Astrocyte (in vitro differentiated cells and primary cell): ENCODE results near the gene TMEM238L.

Experiments used
- EZH2 ChIP-seq: IDR thresholded peaks from 2 replicates; pipeline ENCODE4 v1.6.1; 2012; ENCODE audit warnings: mild to moderate bottlenecking, low read length, inconsistent platforms; ENCODE audit not compliant: insufficient read depth
- TF ChIP-seq, protein P1 (sequence below): IDR thresholded peaks from 2 replicates; pipeline ENCODE4 v1.5.1; 2011; ENCODE audit warnings: low read depth, mild to moderate bottlenecking, inconsistent platforms, low read length, moderate library complexity; ENCODE audit not compliant: insufficient read depth

DNA sequence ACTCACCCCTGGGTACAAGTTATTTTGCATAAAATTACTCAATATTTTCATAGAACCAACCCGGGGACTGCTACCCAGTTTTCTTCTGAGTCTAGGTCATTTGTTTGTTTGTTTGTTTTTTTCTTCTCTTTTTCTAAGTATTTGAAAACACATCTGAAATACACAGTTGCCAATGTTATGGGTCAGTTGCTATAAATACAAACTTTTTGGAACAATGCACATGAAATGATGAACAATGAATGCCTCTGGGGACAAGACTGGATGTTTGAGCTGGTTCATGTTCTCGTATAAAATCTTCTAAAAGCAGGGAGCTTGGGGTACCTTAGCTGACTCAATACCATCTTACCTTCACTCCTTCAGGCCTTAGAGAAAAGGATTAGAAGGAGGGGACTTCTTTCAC is 30.5 kb downstream of the TMEM238L start:
- TF ChIP-seq, protein P1, sequence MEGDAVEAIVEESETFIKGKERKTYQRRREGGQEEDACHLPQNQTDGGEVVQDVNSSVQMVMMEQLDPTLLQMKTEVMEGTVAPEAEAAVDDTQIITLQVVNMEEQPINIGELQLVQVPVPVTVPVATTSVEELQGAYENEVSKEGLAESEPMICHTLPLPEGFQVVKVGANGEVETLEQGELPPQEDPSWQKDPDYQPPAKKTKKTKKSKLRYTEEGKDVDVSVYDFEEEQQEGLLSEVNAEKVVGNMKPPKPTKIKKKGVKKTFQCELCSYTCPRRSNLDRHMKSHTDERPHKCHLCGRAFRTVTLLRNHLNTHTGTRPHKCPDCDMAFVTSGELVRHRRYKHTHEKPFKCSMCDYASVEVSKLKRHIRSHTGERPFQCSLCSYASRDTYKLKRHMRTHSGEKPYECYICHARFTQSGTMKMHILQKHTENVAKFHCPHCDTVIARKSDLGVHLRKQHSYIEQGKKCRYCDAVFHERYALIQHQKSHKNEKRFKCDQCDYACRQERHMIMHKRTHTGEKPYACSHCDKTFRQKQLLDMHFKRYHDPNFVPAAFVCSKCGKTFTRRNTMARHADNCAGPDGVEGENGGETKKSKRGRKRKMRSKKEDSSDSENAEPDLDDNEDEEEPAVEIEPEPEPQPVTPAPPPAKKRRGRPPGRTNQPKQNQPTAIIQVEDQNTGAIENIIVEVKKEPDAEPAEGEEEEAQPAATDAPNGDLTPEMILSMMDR: no peak
- TF ChIP-seq EZH2: no peak
